ENCODE data around the gene KCNH6.

DNA sequence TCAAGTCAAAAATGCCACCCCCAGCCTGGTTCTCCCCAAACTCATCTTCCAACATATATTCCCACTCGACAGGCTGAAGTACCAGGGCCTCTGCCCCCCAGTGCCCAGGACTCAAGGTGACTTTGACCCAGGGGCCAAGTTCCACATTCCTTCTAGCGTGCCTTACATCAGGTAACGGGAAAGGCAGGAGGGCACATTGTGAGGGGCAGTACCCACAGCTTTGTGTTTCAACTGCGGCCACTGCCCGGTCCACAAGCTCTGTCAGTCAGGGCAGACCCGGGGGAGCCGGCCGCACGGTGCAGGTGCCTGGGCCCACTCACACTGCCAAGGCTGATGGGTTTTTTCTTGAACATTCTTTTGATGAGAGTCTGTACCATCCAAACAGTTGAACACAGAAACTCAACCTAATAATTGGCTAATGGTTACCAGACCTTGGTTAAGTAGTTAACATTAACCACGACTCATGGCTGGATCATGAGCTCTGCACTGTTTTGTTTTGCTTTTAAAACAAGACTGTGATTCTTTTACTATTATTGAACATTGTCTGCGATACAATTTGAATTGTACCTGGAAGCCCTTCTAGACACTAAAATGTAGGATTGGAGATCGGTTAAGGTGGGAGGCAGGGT lies 28.7 kb upstream of the KCNH6 start:
- TF ChIP-seq, protein P1, sequence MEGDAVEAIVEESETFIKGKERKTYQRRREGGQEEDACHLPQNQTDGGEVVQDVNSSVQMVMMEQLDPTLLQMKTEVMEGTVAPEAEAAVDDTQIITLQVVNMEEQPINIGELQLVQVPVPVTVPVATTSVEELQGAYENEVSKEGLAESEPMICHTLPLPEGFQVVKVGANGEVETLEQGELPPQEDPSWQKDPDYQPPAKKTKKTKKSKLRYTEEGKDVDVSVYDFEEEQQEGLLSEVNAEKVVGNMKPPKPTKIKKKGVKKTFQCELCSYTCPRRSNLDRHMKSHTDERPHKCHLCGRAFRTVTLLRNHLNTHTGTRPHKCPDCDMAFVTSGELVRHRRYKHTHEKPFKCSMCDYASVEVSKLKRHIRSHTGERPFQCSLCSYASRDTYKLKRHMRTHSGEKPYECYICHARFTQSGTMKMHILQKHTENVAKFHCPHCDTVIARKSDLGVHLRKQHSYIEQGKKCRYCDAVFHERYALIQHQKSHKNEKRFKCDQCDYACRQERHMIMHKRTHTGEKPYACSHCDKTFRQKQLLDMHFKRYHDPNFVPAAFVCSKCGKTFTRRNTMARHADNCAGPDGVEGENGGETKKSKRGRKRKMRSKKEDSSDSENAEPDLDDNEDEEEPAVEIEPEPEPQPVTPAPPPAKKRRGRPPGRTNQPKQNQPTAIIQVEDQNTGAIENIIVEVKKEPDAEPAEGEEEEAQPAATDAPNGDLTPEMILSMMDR (IDR thresholded peaks at IDR 0.05) = no peak
- TF ChIP-seq POLR2A (IDR thresholded peaks at IDR 0.05) = no peak
